ENCODE measurements around the gene KDM4F. TPM values are rescaled to one million over a fixed set of nuclear protein-coding genes. Genes with fewer than 3 reads are reported as not detected.

Gene KDM4F
- total and polyA plus RNA-seq, 2 of the 8 experiments (the other 6 are each of a cell fraction or from before 2014, with no cell fraction given): not detected

GRCh38 chr11:95089620-95090542 lies 40.7 kb downstream of the KDM4F start, which contains the start of gene ENDOD1:
Gene ENDOD1, plus strand, starts transcription at chr11:95089846. Its CDS starts 82 bp downstream, at chr11:95089928.
- no peak within 1 kb of the TSS for H2AK5ac ChIP-seq (ENCODE audit: low read depth, low read length)
- no peak within 1 kb of the TSS for H3K14ac ChIP-seq (ENCODE audit: insufficient read length)
- no peak within 1 kb of the TSS for H2BK5ac ChIP-seq (ENCODE audit: low read depth, low read length)
- peak within 1 kb of the TSS; percentile 39; the same call in 1 of the 2 replicates for H3K18ac ChIP-seq (ENCODE audit: extremely low read depth, low read length)
- no peaks in the 10 kb centered on the region for H3K79me2 ChIP-seq (ENCODE audit: control insufficient read depth in 1 of 2, insufficient read depth in 2 of 2, low read length in 2 of 2)
- CTCF ChIA-PET (ENCODE audit: partially characterized antibody): interaction anchor here (0.8 to 9.0 kb wide), 8 partner anchors 8 to 62 kb away, joined by 3 to 127 read pairs (median 24); partner anchors contain the start of gene SRSF8
- H3K23ac ChIP-seq (ENCODE audit: insufficient read length): no peak within 1 kb of the TSS
- WGBS, 2 experiments (ENCODE audit: extremely low coverage in 1 of 2, insufficient coverage in 1 of 2, insufficient read length in 1 of 2, insufficient replicate concordance in 2 of 2, low coverage in 1 of 2, low lambda C conversion rate in 2 of 2, missing lambda C conversion rate in 1 of 2): 0% methylated on average over 66 of the region's 106 CpGs; no CpG with 5 or more reads in 1 of the 2 experiments
- H3K27me3 ChIP-seq (replicated peaks in 1 of 4; ENCODE audit: control insufficient read depth in 3 of 4, extremely low read depth in 1 of 4, insufficient read depth in 3 of 4, low read length in 3 of 4): peaks cover 4 to 32% (median 25%) of the 10 kb centered on the region in 4 experiments
- DNase-seq (ENCODE audit: low read depth in 1 of 2, low spot score in 2 of 2) (peak in 1 of 2 experiments; percentile 83), FAIRE-seq (no peak)
- H2BK12ac ChIP-seq (ENCODE audit: low read depth, low read length): no peak within 1 kb of the TSS
- H3K79me1 ChIP-seq (ENCODE audit: low read depth, low read length): no peaks in the 10 kb centered on the region
- H3K23me2 ChIP-seq (ENCODE audit: low read depth, low read length): peaks cover 11% of the 10 kb centered on the region
- H4K91ac ChIP-seq (replicated peaks; ENCODE audit: insufficient read length, low read length): no peak within 1 kb of the TSS
- peak within 1 kb of the TSS in 3 of 4 experiments; percentile 29 to 61 (median 46); a peak in 5 of 7 replicates for H3K9ac ChIP-seq (replicated peaks in 1 of 4; ENCODE audit: extremely low read depth in 1 of 4, low read depth in 3 of 4, low read length in 3 of 4)
- H3K4me2 ChIP-seq (ENCODE audit: insufficient read depth in 1 of 2, low read depth in 2 of 2, low read length in 2 of 2): peak within 1 kb of the TSS; percentile 75 to 93
- H4K8ac ChIP-seq (ENCODE audit: extremely low read depth, insufficient read depth, low read length): peak within 1 kb of the TSS; percentile 76
- peak within 1 kb of the TSS; percentile 28 for H4K5ac ChIP-seq (ENCODE audit: insufficient read length, low read depth, low read length)
- no peak within 1 kb of the TSS for H3K4ac ChIP-seq (replicated peaks; ENCODE audit: insufficient read length, low read depth, low read length)
- no peak within 1 kb of the TSS for H3K56ac ChIP-seq (replicated peaks; ENCODE audit: insufficient read length, low read depth, low read length)
- no peaks in the 10 kb centered on the region for H3K36me3 ChIP-seq (ENCODE audit: control insufficient read depth in 2 of 4, insufficient read depth in 4 of 4, low read length in 3 of 4)
- H4K20me1 ChIP-seq (replicated peaks in 1 of 2; ENCODE audit: control insufficient read depth in 1 of 2, insufficient read depth in 2 of 2, low read length in 2 of 2): no peaks in the 10 kb centered on the region
- H3K9me3 ChIP-seq (ENCODE audit: insufficient read depth in 2 of 2, low read depth in 1 of 2, low read length in 1 of 2): no peaks in the 10 kb centered on the region
- H2AFZ ChIP-seq (ENCODE audit: low read length): peak within 1 kb of the TSS; percentile 79; the same call in 1 of the 2 replicates
- no peak within 1 kb of the TSS for H3K27ac ChIP-seq (ENCODE audit: low read depth, low read length)
- H3K4me3 ChIP-seq (ENCODE audit: extremely low read depth in 1 of 4, insufficient read depth in 2 of 4, low read depth in 3 of 4, low read length in 4 of 4): peak within 1 kb of the TSS; percentile 72 to 96 (median 86)
- H3K4me1 ChIP-seq (replicated peaks in 1 of 4; ENCODE audit: control insufficient read depth in 3 of 4, insufficient read depth in 4 of 4, low read length in 3 of 4): peaks cover 0 to 6% (median 3%) of the 10 kb centered on the region in 4 experiments; a peak in 6 of 7 replicates
- no peak within 1 kb of the TSS for H2BK15ac ChIP-seq (ENCODE audit: low read length)
- H2BK120ac ChIP-seq (replicated peaks; ENCODE audit: low read depth, low read length): no peak within 1 kb of the TSS
- POLR2A ChIA-PET (ENCODE audit: partially characterized antibody): interaction anchor here (0.7 to 5.6 kb wide), 9 partner anchors 9 to 60 kb away, joined by 3 to 44 read pairs (median 3); partner anchors contain the start of gene SRSF8
- no peak within 1 kb of the TSS for H2BK20ac ChIP-seq (ENCODE audit: low read length)
- TF ChIP-seq RBBP5 (IDR thresholded peaks at IDR 0.05; ENCODE audit: borderline replicate concordance, low read depth, low read length): peak; percentile 89
- peak; percentile 44 for TF ChIP-seq CREB1 (IDR thresholded peaks at IDR 0.05)
- TF ChIP-seq SP4 (IDR thresholded peaks at IDR 0.05; ENCODE audit: low read length): no peak
- TF ChIP-seq MAX (IDR thresholded peaks at IDR 0.05): no peak; the same call in 1 of the 2 replicates
- TF ChIP-seq EZH2 (IDR thresholded peaks at IDR 0.05; ENCODE audit: low read depth, low read length, severe bottlenecking): no peak
- TF ChIP-seq TBP (IDR thresholded peaks at IDR 0.05; ENCODE audit: low read depth, low read length): peak; percentile 60; the same call in 1 of the 2 replicates
- TF ChIP-seq CBX5 (IDR thresholded peaks at IDR 0.05; ENCODE audit: low read depth, low read length): no peak
- no peak for TF ChIP-seq USF2 (IDR thresholded peaks at IDR 0.05; ENCODE audit: low read length)
- TF ChIP-seq CHD1 (IDR thresholded peaks at IDR 0.05; ENCODE audit: low read depth, low read length): no peak
- peak; percentile 63 for TF ChIP-seq TAF7 (optimal IDR thresholded peaks at IDR 0.05; ENCODE audit: borderline replicate concordance, low read depth, low read length)
